Measurements from ENCODE around the gene NDEL1.

Gene NDEL1

DNA sequence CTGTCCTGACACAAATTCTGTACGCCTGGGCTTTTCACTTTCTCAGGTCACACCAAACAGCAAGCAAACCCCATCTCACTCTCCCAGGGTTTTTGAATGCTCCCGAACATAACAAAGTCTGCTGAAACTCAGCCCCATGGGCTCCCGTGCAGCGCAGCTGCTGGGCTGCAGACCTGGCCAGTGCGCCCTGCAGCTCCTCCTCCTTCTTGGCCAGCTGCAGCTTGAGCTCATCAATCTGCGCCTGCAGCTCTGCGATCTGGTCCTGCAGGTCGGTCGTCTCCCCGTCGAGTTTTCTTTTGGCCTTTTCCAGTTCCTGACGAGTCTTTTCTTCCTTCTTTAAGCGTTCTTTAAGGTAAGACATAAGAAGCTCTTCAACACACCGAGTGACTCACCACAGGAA, 70.5 kb downstream of the NDEL1 start:
- DNase-seq: no peak

DNA sequence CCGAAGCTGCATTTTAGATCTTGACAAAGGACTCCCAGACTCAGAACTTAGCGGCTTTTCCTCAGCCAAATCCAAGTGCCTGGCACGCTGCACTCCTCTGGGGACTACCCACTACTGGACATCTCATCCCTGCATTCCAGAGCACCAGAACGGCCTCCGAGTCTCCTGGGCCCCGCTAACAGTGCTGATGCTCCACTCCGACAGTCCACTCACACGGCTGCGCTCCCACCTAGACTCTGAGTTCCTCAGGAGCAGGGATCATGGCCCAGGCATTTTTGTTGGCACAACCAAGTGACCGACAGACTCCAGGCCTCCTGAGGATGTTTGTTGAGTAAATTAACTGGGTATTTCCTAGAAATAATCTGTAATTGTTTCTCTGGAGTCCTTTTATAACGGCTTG, 79.1 kb downstream of the NDEL1 start:
- DNase-seq: no peak

All from NK-92 treated with Interleukin-12 subunit alpha and Interleukin-12 subunit beta, amount 100 ng/mL, for 24 hours (cell line).